WTC11 (cell line): ENCODE results near the gene ADARB2. TPM values are rescaled to one million over a fixed set of nuclear protein-coding genes. Genes with fewer than 3 reads are reported as not detected.
A peak's percentile ranks its signal among the peaks of the same experiment; 100 is the strongest.

Experiments
- ATAC-seq: fragments of 200-7000 bp; cut with Tn5 transposase; 2 replicates; pipeline ENCODE4 v1.10.0; 2021; ENCODE audit warnings: mild to moderate bottlenecking, moderate library complexity
- CTCF ChIA-PET: fragments of 300-600 bp; sonication (Branson Sonifier 250); formaldehyde crosslinking; loops from one replicate; lab custom pipeline; 2021; ENCODE audit warnings: antibody characterized with exemption; lab: Charles Lee
- POLR2A ChIA-PET: fragments of 350-600 bp; sonication (Branson Sonifier 250); formaldehyde crosslinking; loops from one replicate; lab custom pipeline; 2021; ENCODE audit warnings: antibody characterized with exemption; lab: Charles Lee
- DNase-seq: peaks from one replicate; pipeline ENCODE4 v3.0.0; 2021; ENCODE audit warnings: low spot score
- H3K27ac Mint-ChIP-seq: 2 replicates; pipeline ENCODE4 v1.8.0; 2021; ENCODE audit warnings: mixed read lengths
- H3K27me3 Mint-ChIP-seq: 2 replicates; pipeline ENCODE4 v1.8.0; 2021; ENCODE audit warnings: low read depth, mild to moderate bottlenecking, moderate library complexity, mixed read lengths
- H3K36me3 Mint-ChIP-seq: 2 replicates; pipeline ENCODE4 v1.8.0; 2021; ENCODE audit warnings: mixed read lengths
- H3K4me1 Mint-ChIP-seq: 2 replicates; pipeline ENCODE4 v1.8.0; 2022; ENCODE audit warnings: mixed read lengths
- H3K4me3 Mint-ChIP-seq: 2 replicates; pipeline ENCODE4 v1.8.0; 2021; ENCODE audit warnings: mild to moderate bottlenecking, moderate library complexity, mixed read lengths
- H3K9me3 Mint-ChIP-seq: 2 replicates; pipeline ENCODE4 v1.8.0; 2021; ENCODE audit warnings: mixed read lengths
- ATF1 ChIP-seq: sonication (generic); formaldehyde crosslinking; IDR thresholded peaks from 2 replicates; pipeline ENCODE4 v1.8.1; 2023; ENCODE audit warnings: mild to moderate bottlenecking, moderate library complexity, missing genetic modification reagents
- CREM ChIP-seq: sonication (generic); formaldehyde crosslinking; IDR thresholded peaks from 2 replicates; pipeline ENCODE4 v1.8.1; 2022; ENCODE audit warnings: mild to moderate bottlenecking, missing genetic modification reagents, moderate library complexity
- PRRX2 ChIP-seq: fragments of 250-450 bp; sonication (Bioruptor Pico); IDR thresholded peaks from 2 replicates; pipeline ENCODE4 v1.8.0; 2021; ENCODE audit warnings: mild to moderate bottlenecking
- SOX15 ChIP-seq: fragments of 250-450 bp; sonication (Bioruptor Pico); IDR thresholded peaks from 2 replicates; pipeline ENCODE4 v1.9.0; 2021; ENCODE audit warnings: mild to moderate bottlenecking
- ZNF232 ChIP-seq: sonication (generic); formaldehyde crosslinking; IDR thresholded peaks from 2 replicates; pipeline ENCODE4 v1.8.0; 2022; ENCODE audit warnings: mild to moderate bottlenecking, missing genetic modification reagents
- ZNF671 ChIP-seq: fragments of 250-450 bp; sonication (Bioruptor Pico); IDR thresholded peaks from 2 replicates; pipeline ENCODE4 v1.8.0; 2021; ENCODE audit warnings: mild to moderate bottlenecking
- total RNA-seq: library from RNA; stranded (reverse); gene quantifications from 3 replicates; pipeline ENCODE4 v1.2.3, GENCODE V29; 2021
- TF ChIP-seq, protein P1 (sequence below): sonication (generic); formaldehyde crosslinking; IDR thresholded peaks from 2 replicates; pipeline ENCODE4 v1.8.1; 2022; ENCODE audit warnings: missing genetic modification reagents, borderline replicate concordance
- TF ChIP-seq, protein P2 (sequence below): sonication (generic); formaldehyde crosslinking; IDR thresholded peaks from 2 replicates; pipeline ENCODE4 v1.8.1; 2022; ENCODE audit warnings: mild to moderate bottlenecking, moderate library complexity, missing genetic modification reagents
- TF ChIP-seq, protein P3 (sequence below): sonication (generic); formaldehyde crosslinking; IDR thresholded peaks from 2 replicates; pipeline ENCODE4 v1.8.0; 2023; ENCODE audit warnings: missing genetic modification reagents
- TF ChIP-seq, protein P4 (sequence below): sonication (generic); formaldehyde crosslinking; IDR thresholded peaks from 2 replicates; pipeline ENCODE4 v1.8.0; 2022; ENCODE audit warnings: mild to moderate bottlenecking, missing genetic modification reagents
- TF ChIP-seq, protein P5 (sequence below): sonication (generic); formaldehyde crosslinking; IDR thresholded peaks from 2 replicates; pipeline ENCODE4 v1.8.0; 2023; ENCODE audit warnings: mild to moderate bottlenecking, missing genetic modification reagents

ADARB2 gene
- total RNA-seq, 1 experiment from 2014 or later = 3.7 TPM

DNA sequence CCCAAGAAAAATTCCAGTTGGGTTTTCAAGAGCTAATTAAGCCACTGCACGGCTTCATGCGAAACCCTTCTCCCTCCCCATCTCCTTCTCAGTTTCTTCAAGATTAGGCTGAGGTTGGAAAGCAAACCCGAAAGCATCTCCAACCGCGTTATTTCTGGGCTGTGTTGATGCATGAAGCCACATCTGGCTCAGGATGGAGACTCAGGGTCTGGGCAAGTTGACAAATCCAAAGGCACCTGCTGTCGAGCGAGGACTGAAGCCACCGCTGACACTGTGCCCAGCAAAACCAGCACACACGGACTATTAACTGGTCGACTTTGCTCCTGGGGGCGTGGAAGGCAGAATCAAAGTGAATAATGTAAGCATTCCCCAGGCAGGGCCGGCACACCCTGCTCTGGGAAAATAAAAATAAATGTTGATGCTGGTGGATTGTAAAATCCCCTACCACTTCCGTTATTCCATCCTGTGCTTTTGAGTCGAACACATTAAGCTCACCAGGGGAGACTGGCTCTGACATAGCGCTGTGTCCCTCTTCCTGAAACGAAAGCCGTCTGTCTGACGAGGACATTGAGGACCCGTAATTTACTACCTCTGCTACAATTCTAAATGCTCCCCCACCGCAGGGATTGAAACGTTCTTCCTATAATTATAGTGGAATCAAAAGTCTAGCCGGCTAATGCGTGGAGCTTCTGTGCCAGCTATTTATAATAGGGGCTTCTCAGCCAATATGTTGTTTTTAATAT, 269.8 kb downstream of the ADARB2 start:
- no peak for DNase-seq
- CTCF ChIA-PET = no interaction called here
- Mint-ChIP-seq H3K36me3 (no peaks in the 10 kb centered on the region), H3K9me3 (no peaks in the 10 kb centered on the region), H3K27me3 (peaks cover 4% of the 10 kb centered on the region; the same call in 1 of the 2 replicates), H3K4me1 (0 out of 2 replicates have a peak, but pooled peaks cover 5% of the 10 kb centered on the region), H3K27ac (no peak overlapping the region), H3K4me3 (no peak overlapping the region)
- no peak for ATAC-seq
- POLR2A ChIA-PET = no interaction called here
- TF ChIP-seq ZNF232 (CRISPR knock-in tag) = no peak
- TF ChIP-seq, protein P1, sequence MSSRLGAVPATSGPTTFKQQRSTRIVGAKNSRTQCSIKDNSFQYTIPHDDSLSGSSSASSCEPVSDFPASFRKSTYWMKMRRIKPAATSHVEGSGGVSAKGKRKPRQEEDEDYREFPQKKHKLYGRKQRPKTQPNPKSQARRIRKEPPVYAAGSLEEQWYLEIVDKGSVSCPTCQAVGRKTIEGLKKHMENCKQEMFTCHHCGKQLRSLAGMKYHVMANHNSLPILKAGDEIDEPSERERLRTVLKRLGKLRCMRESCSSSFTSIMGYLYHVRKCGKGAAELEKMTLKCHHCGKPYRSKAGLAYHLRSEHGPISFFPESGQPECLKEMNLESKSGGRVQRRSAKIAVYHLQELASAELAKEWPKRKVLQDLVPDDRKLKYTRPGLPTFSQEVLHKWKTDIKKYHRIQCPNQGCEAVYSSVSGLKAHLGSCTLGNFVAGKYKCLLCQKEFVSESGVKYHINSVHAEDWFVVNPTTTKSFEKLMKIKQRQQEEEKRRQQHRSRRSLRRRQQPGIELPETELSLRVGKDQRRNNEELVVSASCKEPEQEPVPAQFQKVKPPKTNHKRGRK (CRISPR knock-in tag) = no peak
- TF ChIP-seq, protein P2, sequence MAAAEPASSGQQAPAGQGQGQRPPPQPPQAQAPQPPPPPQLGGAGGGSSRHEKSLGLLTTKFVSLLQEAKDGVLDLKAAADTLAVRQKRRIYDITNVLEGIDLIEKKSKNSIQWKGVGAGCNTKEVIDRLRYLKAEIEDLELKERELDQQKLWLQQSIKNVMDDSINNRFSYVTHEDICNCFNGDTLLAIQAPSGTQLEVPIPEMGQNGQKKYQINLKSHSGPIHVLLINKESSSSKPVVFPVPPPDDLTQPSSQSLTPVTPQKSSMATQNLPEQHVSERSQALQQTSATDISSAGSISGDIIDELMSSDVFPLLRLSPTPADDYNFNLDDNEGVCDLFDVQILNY = no peak

DNA sequence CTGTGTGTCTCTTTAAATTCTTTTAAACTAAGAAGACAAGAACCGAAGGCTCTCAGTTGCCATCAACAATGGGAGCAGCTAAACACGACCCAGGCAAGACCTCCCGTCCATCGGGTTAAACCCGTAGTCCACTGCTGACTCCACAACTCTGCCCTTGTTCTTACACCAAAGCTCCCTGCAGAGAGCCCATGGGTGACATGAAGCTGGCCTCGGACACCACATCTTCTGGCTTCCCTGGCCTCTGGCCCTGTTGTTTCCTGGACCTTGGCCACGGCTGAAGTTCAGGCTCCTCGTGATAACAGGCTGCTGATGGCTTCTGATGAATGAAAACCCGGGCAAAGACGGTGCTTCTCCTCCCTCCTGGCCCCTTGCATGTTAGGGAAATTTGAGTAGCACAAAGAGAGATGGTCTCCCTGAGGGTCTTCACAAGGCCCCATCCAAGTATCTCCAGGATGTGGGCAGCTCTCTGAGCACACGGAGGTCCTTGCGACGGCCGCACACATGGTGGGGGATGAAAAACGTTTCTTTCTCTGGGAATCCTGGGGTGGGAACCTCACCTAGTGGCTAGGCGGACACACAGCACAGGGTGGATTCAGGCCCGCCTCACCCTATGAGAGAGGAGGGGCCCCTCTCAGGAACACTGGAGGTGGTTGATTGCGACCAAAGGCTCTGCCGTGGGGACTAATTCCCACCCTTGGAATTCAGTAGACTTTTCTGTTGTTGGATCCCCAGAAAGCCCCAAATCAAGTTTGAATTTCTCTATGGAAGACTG, 271.1 kb downstream of the ADARB2 start:
- CTCF ChIA-PET = interaction anchor here (1.6 to 1.7 kb wide), 2 partner anchors 45 to 97 kb away, joined by 5 read pairs; no protein-coding TSS in a partner anchor
- DNase-seq (no peak), ATAC-seq (peak; percentile 44; the same call in 1 of the 2 replicates)
- no peak overlapping the region for H3K27ac Mint-ChIP-seq
- 0 out of 2 replicates have a peak, but pooled peaks cover 5% of the 10 kb centered on the region for H3K4me1 Mint-ChIP-seq
- no peaks in the 10 kb centered on the region for H3K9me3 Mint-ChIP-seq
- H3K27me3 Mint-ChIP-seq = peaks cover 4% of the 10 kb centered on the region; the same call in 1 of the 2 replicates
- TF ChIP-seq SOX15 (CRISPR knock-in tag) = no peak
- TF ChIP-seq ZNF671 (CRISPR knock-in tag) = no peak
- TF ChIP-seq, protein P3, sequence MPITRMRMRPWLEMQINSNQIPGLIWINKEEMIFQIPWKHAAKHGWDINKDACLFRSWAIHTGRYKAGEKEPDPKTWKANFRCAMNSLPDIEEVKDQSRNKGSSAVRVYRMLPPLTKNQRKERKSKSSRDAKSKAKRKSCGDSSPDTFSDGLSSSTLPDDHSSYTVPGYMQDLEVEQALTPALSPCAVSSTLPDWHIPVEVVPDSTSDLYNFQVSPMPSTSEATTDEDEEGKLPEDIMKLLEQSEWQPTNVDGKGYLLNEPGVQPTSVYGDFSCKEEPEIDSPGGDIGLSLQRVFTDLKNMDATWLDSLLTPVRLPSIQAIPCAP = no peak
- no peak for TF ChIP-seq CREM (CRISPR knock-in tag)
- no peak for TF ChIP-seq ATF1
- no peak for TF ChIP-seq PRRX2 (CRISPR knock-in tag)
- TF ChIP-seq, protein P4, sequence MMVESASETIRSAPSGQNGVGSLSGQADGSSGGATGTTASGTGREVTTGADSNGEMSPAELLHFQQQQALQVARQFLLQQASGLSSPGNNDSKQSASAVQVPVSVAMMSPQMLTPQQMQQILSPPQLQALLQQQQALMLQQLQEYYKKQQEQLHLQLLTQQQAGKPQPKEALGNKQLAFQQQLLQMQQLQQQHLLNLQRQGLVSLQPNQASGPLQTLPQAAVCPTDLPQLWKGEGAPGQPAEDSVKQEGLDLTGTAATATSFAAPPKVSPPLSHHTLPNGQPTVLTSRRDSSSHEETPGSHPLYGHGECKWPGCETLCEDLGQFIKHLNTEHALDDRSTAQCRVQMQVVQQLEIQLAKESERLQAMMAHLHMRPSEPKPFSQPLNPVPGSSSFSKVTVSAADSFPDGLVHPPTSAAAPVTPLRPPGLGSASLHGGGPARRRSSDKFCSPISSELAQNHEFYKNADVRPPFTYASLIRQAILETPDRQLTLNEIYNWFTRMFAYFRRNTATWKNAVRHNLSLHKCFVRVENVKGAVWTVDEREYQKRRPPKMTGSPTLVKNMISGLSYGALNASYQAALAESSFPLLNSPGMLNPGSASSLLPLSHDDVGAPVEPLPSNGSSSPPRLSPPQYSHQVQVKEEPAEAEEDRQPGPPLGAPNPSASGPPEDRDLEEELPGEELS (CRISPR knock-in tag) = no peak
- TF ChIP-seq, protein P5, sequence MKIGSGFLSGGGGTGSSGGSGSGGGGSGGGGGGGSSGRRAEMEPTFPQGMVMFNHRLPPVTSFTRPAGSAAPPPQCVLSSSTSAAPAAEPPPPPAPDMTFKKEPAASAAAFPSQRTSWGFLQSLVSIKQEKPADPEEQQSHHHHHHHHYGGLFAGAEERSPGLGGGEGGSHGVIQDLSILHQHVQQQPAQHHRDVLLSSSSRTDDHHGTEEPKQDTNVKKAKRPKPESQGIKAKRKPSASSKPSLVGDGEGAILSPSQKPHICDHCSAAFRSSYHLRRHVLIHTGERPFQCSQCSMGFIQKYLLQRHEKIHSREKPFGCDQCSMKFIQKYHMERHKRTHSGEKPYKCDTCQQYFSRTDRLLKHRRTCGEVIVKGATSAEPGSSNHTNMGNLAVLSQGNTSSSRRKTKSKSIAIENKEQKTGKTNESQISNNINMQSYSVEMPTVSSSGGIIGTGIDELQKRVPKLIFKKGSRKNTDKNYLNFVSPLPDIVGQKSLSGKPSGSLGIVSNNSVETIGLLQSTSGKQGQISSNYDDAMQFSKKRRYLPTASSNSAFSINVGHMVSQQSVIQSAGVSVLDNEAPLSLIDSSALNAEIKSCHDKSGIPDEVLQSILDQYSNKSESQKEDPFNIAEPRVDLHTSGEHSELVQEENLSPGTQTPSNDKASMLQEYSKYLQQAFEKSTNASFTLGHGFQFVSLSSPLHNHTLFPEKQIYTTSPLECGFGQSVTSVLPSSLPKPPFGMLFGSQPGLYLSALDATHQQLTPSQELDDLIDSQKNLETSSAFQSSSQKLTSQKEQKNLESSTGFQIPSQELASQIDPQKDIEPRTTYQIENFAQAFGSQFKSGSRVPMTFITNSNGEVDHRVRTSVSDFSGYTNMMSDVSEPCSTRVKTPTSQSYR (CRISPR knock-in tag) = no peak
- POLR2A ChIA-PET = interaction anchor here (0.6 kb wide), 1 partner anchor 39 kb away, joined by 3 read pairs; no protein-coding TSS in a partner anchor
- H3K4me3 Mint-ChIP-seq = no peak overlapping the region
- H3K36me3 Mint-ChIP-seq = no peaks in the 10 kb centered on the region
